ENCODE results near the gene FOXE3.
"Not testable (repeated sequence)": the region's sequence is repeated elsewhere in the genome, so short reads cannot be mapped to it uniquely, and the experiment has no call there.

The FOXE3 gene

GRCh38 chr1:47450606-47451005 lies 34.5 kb downstream of the FOXE3 start:
- no peak for DNase-seq

- DNase-seq, result no peak
Measured at GRCh38 chr1:47452426-47452825, 36.3 kb downstream of the FOXE3 start.

GRCh38 chr1:47453910-47454309 lies 37.8 kb downstream of the FOXE3 start:
- not testable (repeated sequence) for DNase-seq

- no peak for DNase-seq
Measured at GRCh38 chr1:47456250-47456649, 40.2 kb downstream of the FOXE3 start.

- DNase-seq, result not testable (repeated sequence)
Measured at GRCh38 chr1:47457547-47457946, 41.5 kb downstream of the FOXE3 start.

GRCh38 chr1:47459253-47459788 lies 43.2 kb downstream of the FOXE3 start:
- DNase-seq, result no peak

- DNase-seq, result no peak
Measured at GRCh38 chr1:47460040-47460439, 44.0 kb downstream of the FOXE3 start.

- no peak for DNase-seq
Measured at GRCh38 chr1:47460456-47460855, 44.4 kb downstream of the FOXE3 start.

- no peak for DNase-seq
Measured at GRCh38 chr1:47465605-47466004, 49.5 kb downstream of the FOXE3 start.
